Skeletal muscle tissue (tissue), 4 donors: ENCODE measurements around the gene ABCA3. TPM values are rescaled to one million over a fixed set of nuclear protein-coding genes. Genes with fewer than 3 reads are reported as not detected.

Experiments used
- H3K27ac ChIP-seq: one replicate; pipeline ENCODE4 v1.7.0; 2013; ENCODE audit warnings: mild to moderate bottlenecking, low read depth, low read length, inconsistent platforms
- H3K27me3 ChIP-seq, 3 donors: one replicate each; pipeline ENCODE4 v1.7.0; 2013; ENCODE audit warnings: low read length in 3 of 3; ENCODE audit not compliant: control insufficient read depth in 3 of 3, insufficient read depth in 3 of 3
- H3K36me3 ChIP-seq, 3 donors: one replicate each; pipeline ENCODE4 v1.7.0; 2013; ENCODE audit warnings: low read length in 3 of 3; ENCODE audit not compliant: control insufficient read depth in 3 of 3, insufficient read depth in 3 of 3
- H3K4me1 ChIP-seq, 3 donors: one replicate each; pipeline ENCODE4 v1.7.0; 2013; ENCODE audit warnings: low read length in 3 of 3, mild to moderate bottlenecking in 3 of 3; ENCODE audit not compliant: control insufficient read depth in 3 of 3, insufficient read depth in 3 of 3
- H3K4me3 ChIP-seq, 3 donors: one replicate each; pipeline ENCODE4 v1.7.0; 2013; ENCODE audit warnings: low read length in 3 of 3
- H3K9ac ChIP-seq, 3 donors: one replicate each; pipeline ENCODE4 v1.7.0; 2013; ENCODE audit warnings: low read length in 3 of 3, mild to moderate bottlenecking in 3 of 3, moderate library complexity in 2 of 3, low read depth in 1 of 3
- H3K9me3 ChIP-seq, 3 donors: one replicate each; pipeline ENCODE4 v1.7.0; 2013; ENCODE audit warnings: low read length in 3 of 3; ENCODE audit not compliant: control insufficient read depth in 3 of 3
- total RNA-seq: library from RNA; depleted of rRNA; stranded (reverse); fragments of >200 nt; gene quantifications from one replicate; pipeline ENCODE4 v1.2.3, GENCODE V29; 2014
- donor health status: Osteomylitis.

ABCA3 gene
- total RNA-seq, 1 donor from 2014 or later = 8.4 TPM

DNA sequence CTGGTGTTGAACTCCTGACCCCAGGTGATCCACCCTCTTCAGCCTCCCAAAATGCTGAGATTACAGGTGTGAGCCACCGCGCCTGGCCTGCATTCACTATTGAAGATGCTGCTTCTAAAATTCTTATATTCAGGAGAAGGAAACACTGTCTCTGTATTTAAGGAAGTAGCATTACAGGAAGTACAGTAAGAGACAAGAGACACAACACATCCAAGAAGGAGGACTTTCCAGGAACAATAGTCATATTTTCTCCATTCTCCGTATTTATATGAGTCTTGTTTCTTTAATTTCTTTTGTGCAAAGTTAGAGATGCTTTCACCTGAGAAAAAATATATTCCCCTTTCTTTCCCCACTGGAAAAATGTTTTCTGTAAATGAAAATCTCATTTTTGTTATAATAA lies 18.3 kb upstream of the ABCA3 start:
- Histone ChIP-seq H3K36me3 (no peaks in the 10 kb centered on the region), H3K27me3 (peaks cover 0 to 6% (median 3%) of the 10 kb centered on the region in 3 donors), H3K27ac (no peak overlapping the region), H3K9ac (no peak overlapping the region), H3K4me1 (no peaks in the 10 kb centered on the region), H3K4me3 (no peak overlapping the region), H3K9me3 (no peaks in the 10 kb centered on the region)

DNA sequence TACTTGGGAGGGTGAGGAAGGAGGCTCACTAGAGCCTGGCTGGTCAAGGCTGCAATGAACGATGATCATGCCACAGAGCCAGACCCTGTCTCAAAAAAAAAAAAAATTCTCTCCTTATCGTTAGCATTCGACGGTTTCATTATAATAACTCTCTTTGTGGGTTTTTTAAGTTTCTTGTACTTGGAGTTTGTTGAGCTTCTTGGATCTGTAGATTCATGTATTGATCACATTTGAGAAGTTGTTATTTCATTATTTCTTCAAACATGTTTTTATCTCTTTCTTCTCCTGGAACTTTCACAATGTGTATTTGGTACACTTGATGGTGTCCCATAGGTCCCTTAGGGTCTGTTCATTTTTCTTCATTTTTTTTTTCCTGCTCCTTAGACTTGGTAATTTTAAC lies 16.8 kb upstream of the ABCA3 start:
- Histone ChIP-seq H3K36me3 (no peaks in the 10 kb centered on the region), H3K27me3 (peaks cover 0 to 6% (median 3%) of the 10 kb centered on the region in 3 donors), H3K4me1 (no peaks in the 10 kb centered on the region), H3K27ac (no peak overlapping the region), H3K4me3 (no peak overlapping the region), H3K9me3 (no peaks in the 10 kb centered on the region), H3K9ac (no peak overlapping the region)

DNA sequence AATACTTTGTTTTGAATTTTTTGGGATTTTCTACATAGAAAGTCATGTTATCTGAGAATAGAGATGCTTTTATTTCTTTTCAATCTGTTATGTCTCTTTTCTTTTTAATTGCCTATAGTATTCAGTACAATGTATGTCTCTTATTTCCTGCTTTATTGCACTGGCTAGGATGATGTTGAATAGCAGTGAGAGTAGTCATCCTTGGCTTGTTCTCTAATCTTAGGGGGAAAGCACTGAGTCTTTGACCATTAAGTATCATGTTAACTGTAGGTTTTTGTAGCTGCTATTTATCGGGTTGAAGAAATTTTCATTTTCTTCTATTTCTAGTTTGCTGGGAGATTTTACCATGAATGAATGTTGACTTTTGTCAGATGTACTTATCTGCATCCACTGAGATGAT lies 10.0 kb upstream of the ABCA3 start:
- H3K4me1 ChIP-seq = no peaks in the 10 kb centered on the region
- H3K27me3 ChIP-seq = no peaks in the 10 kb centered on the region
- H3K9ac ChIP-seq = no peak overlapping the region
- H3K9me3 ChIP-seq = no peaks in the 10 kb centered on the region
- no peak overlapping the region for H3K27ac ChIP-seq
- no peak overlapping the region for H3K4me3 ChIP-seq
- H3K36me3 ChIP-seq = no peaks in the 10 kb centered on the region

DNA sequence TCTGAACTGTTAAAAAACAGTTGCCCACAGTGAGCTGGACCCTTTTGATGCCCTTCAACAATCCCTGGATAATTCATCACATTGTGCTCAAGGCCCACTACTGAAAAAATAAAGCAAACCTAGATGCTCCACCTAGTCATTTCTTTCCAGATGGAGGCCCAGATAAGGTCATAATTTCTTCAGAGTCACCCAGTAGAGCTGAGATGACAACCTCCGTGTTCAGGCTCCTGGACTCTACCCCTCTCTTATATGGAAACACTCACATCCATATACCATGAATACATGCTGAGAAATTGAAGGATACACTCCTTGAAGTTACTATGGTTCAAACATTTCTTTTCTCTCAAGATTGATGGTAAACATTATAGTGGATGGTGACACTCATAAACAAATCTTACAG lies 2.7 kb upstream of the ABCA3 start:
- Histone ChIP-seq H3K4me3 (no peak overlapping the region), H3K36me3 (no peaks in the 10 kb centered on the region), H3K27ac (no peak overlapping the region), H3K27me3 (no peaks in the 10 kb centered on the region), H3K4me1 (peaks cover 11 to 15% (median 15%) of the 10 kb centered on the region in 3 donors), H3K9ac (no peak overlapping the region), H3K9me3 (no peaks in the 10 kb centered on the region)

DNA sequence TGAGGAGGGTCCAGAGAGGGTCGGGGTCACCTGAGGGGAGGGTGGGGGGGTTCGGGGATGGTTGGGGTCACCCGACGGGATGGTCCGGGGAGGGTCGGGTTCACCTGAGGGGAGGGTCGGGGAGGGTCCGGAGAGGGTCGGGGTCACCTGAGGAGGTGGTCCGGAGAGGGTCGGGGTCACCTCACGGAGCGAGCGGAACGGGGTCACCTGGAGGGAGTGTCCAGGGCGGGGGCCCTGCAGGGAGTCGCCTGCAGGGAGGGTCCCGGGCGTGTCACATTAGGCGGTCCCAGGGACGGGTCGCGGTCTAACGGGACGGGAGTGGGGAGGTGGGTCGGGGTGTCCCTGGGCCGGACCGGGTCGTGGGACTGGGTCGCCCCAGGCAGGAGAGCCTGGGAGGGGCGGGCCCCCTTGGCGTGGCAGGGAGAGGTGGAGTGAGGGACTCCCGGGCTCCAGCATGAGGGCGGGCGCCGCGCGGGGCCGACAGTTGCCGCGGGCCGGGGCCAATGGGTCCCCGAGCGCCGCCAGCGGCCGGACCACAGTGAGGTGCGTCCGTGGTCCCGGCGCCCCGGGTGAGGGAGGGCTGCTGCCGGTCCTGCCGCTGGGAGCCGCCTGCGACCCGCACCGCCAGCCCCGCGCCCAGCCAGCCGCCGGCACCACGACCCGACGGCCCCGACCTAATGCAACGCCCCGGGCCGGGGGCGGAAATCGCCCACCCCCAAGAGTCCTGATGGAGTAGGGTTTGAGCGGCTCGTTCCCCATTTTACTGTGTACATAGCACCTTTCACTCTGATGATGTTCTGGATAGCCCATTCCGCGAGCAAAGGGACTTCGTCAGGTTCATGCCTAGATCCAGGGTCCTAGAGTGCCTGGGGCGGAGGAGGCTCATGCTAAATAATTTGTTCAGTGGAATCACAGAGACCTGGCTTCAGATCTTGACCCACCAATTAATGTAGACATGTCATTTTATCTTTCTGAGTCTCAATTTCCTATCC lies 1.2 kb upstream of the ABCA3 start:
- Histone ChIP-seq H3K4me3 (no peak overlapping the region), H3K27ac (no peak overlapping the region)

DNA sequence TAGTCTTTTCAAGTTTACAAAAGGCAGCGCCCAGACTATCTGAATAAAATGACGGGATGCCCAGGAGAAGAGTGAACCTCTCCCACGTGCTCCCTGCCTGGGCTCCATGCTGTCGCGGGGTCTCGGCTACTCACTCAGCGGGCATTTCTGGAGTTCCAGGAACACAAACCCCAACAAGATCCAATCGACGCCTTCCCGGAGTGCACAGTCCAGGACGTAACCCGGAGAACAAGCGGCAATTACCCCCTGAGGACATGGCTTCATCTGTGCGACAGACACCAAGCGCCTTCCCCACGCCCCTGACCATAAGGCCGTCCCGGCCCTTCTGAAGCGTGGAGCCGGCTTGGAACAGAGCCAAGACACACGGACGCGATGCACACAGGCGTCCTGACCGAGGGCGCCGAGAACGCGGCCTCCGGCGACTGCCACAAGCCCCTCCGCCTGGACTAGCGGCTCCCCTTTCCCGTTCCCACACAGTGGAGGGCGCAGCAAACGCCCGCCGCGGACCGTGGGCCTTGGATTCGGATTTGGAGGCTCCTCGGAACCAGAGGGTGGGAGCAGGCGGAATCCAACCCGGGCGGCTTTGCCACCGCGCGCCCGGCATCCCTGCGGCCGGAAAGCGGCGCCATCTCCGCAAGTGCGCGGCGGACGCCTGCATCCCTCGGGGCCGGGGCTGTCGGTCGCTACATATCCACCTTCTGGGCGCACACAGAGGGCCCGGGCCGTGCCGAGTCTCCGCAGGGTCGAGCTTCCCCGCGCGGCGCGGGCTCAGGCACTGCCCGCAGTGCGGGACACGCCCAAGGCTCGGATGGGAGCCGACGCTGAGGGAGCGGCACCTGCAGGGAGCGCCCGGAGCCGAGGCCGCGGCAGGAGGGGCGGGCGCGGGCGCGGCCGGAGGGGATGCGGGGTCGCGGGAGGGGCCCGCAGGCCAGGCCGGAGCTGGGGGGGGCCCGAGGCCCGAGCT lies 725 bp downstream of the ABCA3 start:
- Histone ChIP-seq H3K9me3 (no peaks in the 10 kb centered on the region), H3K36me3 (no peaks in the 10 kb centered on the region), H3K27ac (no peak overlapping the region), H3K9ac (peak overlapping the region; percentile 47 to 81 (median 75)), H3K27me3 (no peaks in the 10 kb centered on the region), H3K4me1 (peaks cover 11 to 15% (median 15%) of the 10 kb centered on the region in 3 donors), H3K4me3 (peak overlapping the region; percentile 63 to 86 (median 81))

More for the DNA sequence above, 1.2 kb upstream of the ABCA3 start:
- peaks cover 11 to 15% (median 15%) of the 10 kb centered on the region in 3 donors for H3K4me1 ChIP-seq
- H3K27me3 ChIP-seq = no peaks in the 10 kb centered on the region
- no peak overlapping the region for H3K9ac ChIP-seq
- H3K9me3 ChIP-seq = no peaks in the 10 kb centered on the region
- H3K36me3 ChIP-seq = no peaks in the 10 kb centered on the region

DNA sequence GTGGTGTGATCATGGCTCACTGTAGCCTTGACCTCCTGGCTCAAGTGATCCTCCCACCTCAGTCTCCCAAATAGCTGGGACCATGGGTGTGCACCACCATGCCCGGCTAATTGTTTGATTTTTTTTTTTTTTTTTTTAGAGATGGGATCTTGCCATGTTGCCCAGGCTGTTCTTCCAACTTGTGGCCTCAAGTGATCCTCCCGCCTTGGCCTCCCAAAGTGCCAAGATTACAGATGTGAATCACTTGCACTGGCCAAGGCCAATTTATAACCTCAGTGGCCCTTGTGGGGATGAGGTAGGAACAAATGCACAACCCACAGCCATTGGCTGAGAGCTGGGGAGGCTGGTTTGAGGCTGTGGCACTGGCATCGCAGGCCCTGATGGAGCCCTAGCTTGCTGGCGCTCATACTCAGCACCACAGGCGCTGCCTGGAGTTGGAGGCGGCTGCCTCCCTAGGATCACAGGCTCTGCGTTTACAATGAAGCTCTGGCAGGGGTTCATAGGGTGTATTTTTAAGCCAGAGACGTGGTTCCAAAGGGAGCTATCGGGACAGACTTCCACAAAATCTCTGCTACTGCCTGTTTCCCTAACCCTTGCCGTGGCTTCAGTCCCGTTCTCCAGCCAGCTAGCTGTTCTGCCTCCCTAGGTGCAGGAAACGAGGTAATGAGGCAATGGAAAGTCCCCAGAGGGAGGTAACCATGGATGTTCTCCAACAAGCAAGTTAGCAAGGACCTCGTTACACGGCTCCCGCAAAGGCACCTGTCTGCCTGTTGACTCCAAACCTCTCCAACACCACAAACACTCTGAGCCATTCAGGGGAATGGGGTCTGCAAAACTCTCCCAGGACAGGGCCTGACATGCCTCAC lies 2.9 kb downstream of the ABCA3 start:
- H3K27ac ChIP-seq = no peak overlapping the region
- H3K36me3 ChIP-seq = no peaks in the 10 kb centered on the region
- no peaks in the 10 kb centered on the region for H3K27me3 ChIP-seq
- H3K9me3 ChIP-seq = no peaks in the 10 kb centered on the region
- H3K4me3 ChIP-seq = no peak overlapping the region
- no peak overlapping the region for H3K9ac ChIP-seq
- peaks cover 11 to 15% (median 15%) of the 10 kb centered on the region in 3 donors for H3K4me1 ChIP-seq

DNA sequence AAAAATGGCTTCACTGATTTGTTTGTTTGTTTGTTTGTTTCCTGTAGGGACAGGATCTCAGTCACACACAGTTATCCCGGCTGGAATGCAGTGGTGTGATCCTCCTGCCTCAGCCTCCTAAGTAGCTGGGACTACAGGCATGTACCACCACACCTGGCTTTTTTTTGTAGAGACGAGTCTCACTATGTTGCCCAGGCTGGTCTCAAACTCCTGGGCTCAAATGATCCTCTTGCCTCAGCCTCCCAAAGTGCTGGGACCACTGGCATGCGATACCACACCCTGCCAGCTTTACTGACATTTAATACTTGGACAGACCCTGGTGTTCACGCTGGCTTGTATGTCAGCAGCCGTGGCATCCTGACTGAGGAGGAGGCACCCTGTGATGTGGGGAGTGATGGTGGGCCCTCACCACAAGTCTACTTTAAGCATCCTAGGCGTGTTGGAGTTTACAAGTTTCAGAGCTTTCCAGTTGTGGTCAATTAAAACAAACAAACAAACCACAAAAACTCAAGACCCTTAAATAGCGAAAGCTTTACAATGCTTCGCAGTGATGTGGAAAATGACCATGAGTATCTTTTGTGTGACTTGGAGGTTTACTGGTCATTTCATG lies 5.1 kb downstream of the ABCA3 start:
- H3K9ac ChIP-seq = no peak overlapping the region
- H3K9me3 ChIP-seq = no peaks in the 10 kb centered on the region
- H3K27me3 ChIP-seq = no peaks in the 10 kb centered on the region
- H3K4me3 ChIP-seq = no peak overlapping the region
- H3K4me1 ChIP-seq = peaks cover 8 to 12% (median 12%) of the 10 kb centered on the region in 3 donors
- no peaks in the 10 kb centered on the region for H3K36me3 ChIP-seq
- H3K27ac ChIP-seq = no peak overlapping the region
